Endodermal cell (in vitro differentiated cells): Measurements from ENCODE around the gene MAGI3. TPM values are rescaled to one million over a fixed set of nuclear protein-coding genes. Genes with fewer than 3 reads are reported as not detected.
"Not testable (repeated sequence)": the region's sequence is repeated elsewhere in the genome, so short reads cannot be mapped to it uniquely, and the experiment has no call there.

Source experiments
- DNase-seq: peaks from one replicate; pipeline ENCODE4 v3.0.0-alpha.2; 2017
- H3K27ac ChIP-seq: 2 replicates; pipeline ENCODE4 v1.5.1; 2013; ENCODE audit warnings: mild to moderate bottlenecking, low read depth, low read length, moderate library complexity
- H3K27me3 ChIP-seq: 2 replicates; pipeline ENCODE4 v1.6.1; 2013; ENCODE audit warnings: mild to moderate bottlenecking, low read length, moderate library complexity; ENCODE audit not compliant: insufficient read depth, control insufficient read depth, poor library complexity, severe bottlenecking
- H3K36me3 ChIP-seq: 2 replicates; pipeline ENCODE4 v1.7.0; 2013; ENCODE audit warnings: mild to moderate bottlenecking, low read length, moderate library complexity; ENCODE audit not compliant: control insufficient read depth, insufficient read depth
- H3K4me1 ChIP-seq: one replicate; pipeline ENCODE4 v1.7.0; 2013; ENCODE audit warnings: low read length; ENCODE audit not compliant: control insufficient read depth, insufficient read depth
- H3K4me3 ChIP-seq: 2 replicates; pipeline ENCODE4 v1.5.1; 2013; ENCODE audit warnings: mild to moderate bottlenecking, low read length, moderate library complexity
- H3K9ac ChIP-seq: 2 replicates; pipeline ENCODE4 v1.6.1; 2013; ENCODE audit warnings: mild to moderate bottlenecking, low read length, moderate library complexity; ENCODE audit not compliant: poor library complexity, severe bottlenecking; ENCODE audit errors: extremely low read depth
- H3K9me3 ChIP-seq: 2 replicates; pipeline ENCODE4 v1.6.1; 2013; ENCODE audit warnings: mild to moderate bottlenecking, low read length, moderate library complexity; ENCODE audit not compliant: control insufficient read depth
- H3K27ac Mint-ChIP-seq: 2 replicates; pipeline ENCODE4 v1.8.0; 2020; ENCODE audit warnings: mixed read lengths
- H3K27me3 Mint-ChIP-seq: 2 replicates; pipeline ENCODE4 v1.8.0; 2021; ENCODE audit warnings: mild to moderate bottlenecking, mixed read lengths; ENCODE audit not compliant: insufficient read depth
- H3K36me3 Mint-ChIP-seq: 2 replicates; pipeline ENCODE4 v1.8.0; 2020; ENCODE audit warnings: low read depth, mixed read lengths
- H3K4me1 Mint-ChIP-seq: 2 replicates; pipeline ENCODE4 v1.8.0; 2020; ENCODE audit warnings: mixed read lengths
- H3K4me3 Mint-ChIP-seq: 2 replicates; pipeline ENCODE4 v1.8.0; 2020; ENCODE audit warnings: mild to moderate bottlenecking, moderate library complexity, mixed read lengths
- H3K9me3 Mint-ChIP-seq: 2 replicates; pipeline ENCODE4 v1.8.0; 2020; ENCODE audit warnings: mild to moderate bottlenecking, mixed read lengths
- CTCF ChIP-seq: fragments of 200-600 bp; sonication (generic); conservative IDR thresholded peaks from 2 replicates; pipeline ENCODE4 v1.5.0; 2021; ENCODE audit warnings: antibody characterized with exemption, mild to moderate bottlenecking
- WGBS, 2 experiments: methylation state at CpG; one replicate each; pipeline versions ENCODE4 v1.1.5 to v1.1.7; 2013; ENCODE audit warnings: missing lambda C conversion rate in 2 of 2, mixed read lengths in 1 of 2; ENCODE audit not compliant: insufficient coverage in 1 of 2, insufficient read length in 1 of 2; 5-methylcytosine and 5-hydroxymethylcytosine counted together
- total RNA-seq, 2 donors: library from RNA; stranded (reverse); fragmentation: NEBNext Ultra II Directional in 1 of 2; extraction: Animal tissue kit (Norgen Biotek cat#: 25700) in 1 of 2; gene quantifications; 2 replicates in 1 of 2; 3 replicates in 1 of 2; pipeline ENCODE4 v1.2.1, GENCODE V29; 2021

MAGI3 gene
- total RNA-seq, 2 donors from 2014 or later = 27.1 to 27.4 TPM

DNA sequence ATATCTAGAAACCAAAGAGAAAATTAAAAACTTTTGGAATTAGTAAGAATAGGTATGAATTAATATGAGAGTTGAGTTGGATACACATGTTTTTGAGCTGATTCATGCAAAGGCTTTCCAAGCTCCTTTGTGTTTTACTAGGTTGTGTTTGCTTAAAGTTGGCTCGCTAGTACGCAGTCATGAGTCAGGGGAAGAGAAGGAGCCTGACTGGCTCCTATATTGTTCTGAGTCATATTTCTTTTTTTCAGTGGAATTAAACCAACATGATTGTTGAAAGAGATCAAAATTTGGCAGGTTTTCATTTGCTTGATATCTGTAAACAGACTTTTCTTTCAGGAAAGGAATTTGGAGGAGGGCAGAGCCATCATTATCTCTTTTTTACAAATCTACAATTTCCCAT is 66.7 kb downstream of the MAGI3 start:
- Histone ChIP-seq H3K27ac (no peak overlapping the region), H3K27me3 (no peaks in the 10 kb centered on the region), H3K9me3 (peaks cover 9% of the 10 kb centered on the region), H3K36me3 (peaks cover 13% of the 10 kb centered on the region), H3K4me1 (no peaks in the 10 kb centered on the region), H3K9ac (no peak overlapping the region), H3K4me3 (no peak overlapping the region)
- Mint-ChIP-seq H3K4me1 (peaks cover 16% of the 10 kb centered on the region), H3K9me3 (peaks cover 8% of the 10 kb centered on the region), H3K27ac (peak overlapping the region; percentile 36), H3K27me3 (no peaks in the 10 kb centered on the region), H3K4me3 (no peak overlapping the region), H3K36me3 (peaks cover 12% of the 10 kb centered on the region)
- DNase-seq = no peak
- 91 to 100% methylated on average over 1 to 2 of the region's 2 CpGs for WGBS, 2 experiments
- no peak for TF ChIP-seq CTCF

- H3K9me3 ChIP-seq = peaks cover 14% of the 10 kb centered on the region
- H3K36me3 Mint-ChIP-seq = peaks cover 12% of the 10 kb centered on the region
- H3K27ac ChIP-seq = no peak overlapping the region
- no peaks in the 10 kb centered on the region for H3K27me3 ChIP-seq
- H3K4me1 Mint-ChIP-seq = peaks cover 8% of the 10 kb centered on the region
- H3K36me3 ChIP-seq = peaks cover 13% of the 10 kb centered on the region
- H3K27me3 Mint-ChIP-seq = no peaks in the 10 kb centered on the region
- DNase-seq = no peak
- no peak overlapping the region for H3K4me3 ChIP-seq
- no peak for TF ChIP-seq CTCF
- no peak overlapping the region for H3K9ac ChIP-seq
- H3K4me3 Mint-ChIP-seq = no peak overlapping the region
- no peaks in the 10 kb centered on the region for H3K4me1 ChIP-seq
- peaks cover 8% of the 10 kb centered on the region for H3K9me3 Mint-ChIP-seq
- H3K27ac Mint-ChIP-seq = no peak overlapping the region
Measured at GRCh38 chr1:113459279-113459678, 69.0 kb downstream of the MAGI3 start.

DNA sequence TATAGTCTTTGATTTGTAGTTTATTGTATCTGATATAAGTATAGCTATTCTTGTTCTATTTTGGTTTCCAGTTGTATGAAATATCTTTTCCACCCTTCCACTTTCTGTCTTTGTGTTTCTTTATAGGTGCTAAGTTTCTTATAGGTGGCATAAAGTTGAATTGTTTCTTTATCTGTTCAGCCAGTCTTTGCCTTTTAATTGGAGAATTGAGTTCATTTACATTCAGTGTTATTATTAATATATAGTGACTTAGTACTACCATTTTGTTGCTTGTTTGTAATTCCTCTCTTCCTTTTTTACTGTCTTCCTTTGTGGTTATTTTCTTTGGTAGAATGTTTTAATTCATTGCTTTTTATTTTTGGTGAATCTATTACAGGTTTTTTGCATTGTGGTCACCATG is 77.7 kb downstream of the MAGI3 start:
- no peak for DNase-seq
- Mint-ChIP-seq H3K4me1 (no peaks in the 10 kb centered on the region), H3K27ac (no peak overlapping the region), H3K27me3 (no peaks in the 10 kb centered on the region), H3K36me3 (peaks cover 14% of the 10 kb centered on the region), H3K4me3 (no peak overlapping the region), H3K9me3 (peaks cover 17% of the 10 kb centered on the region)
- no peak overlapping the region for H3K9ac ChIP-seq
- H3K4me3 ChIP-seq = no peak overlapping the region
- H3K27me3 ChIP-seq = no peaks in the 10 kb centered on the region
- H3K4me1 ChIP-seq = no peaks in the 10 kb centered on the region
- TF ChIP-seq CTCF = no peak
- H3K27ac ChIP-seq = no peak overlapping the region
- H3K9me3 ChIP-seq = peaks cover 22% of the 10 kb centered on the region
- no peaks in the 10 kb centered on the region for H3K36me3 ChIP-seq

- not testable (repeated sequence) for H3K4me1 ChIP-seq, H3K4me3 ChIP-seq, H3K27ac ChIP-seq, H3K27me3 ChIP-seq, H3K9ac ChIP-seq, H3K27me3 Mint-ChIP-seq, DNase-seq, H3K4me3 Mint-ChIP-seq, H3K27ac Mint-ChIP-seq, H3K4me1 Mint-ChIP-seq, H3K36me3 ChIP-seq
- Mint-ChIP-seq H3K36me3 (peaks cover 20% of the 10 kb centered on the region), H3K9me3 (peaks cover 41% of the 10 kb centered on the region)
- H3K9me3 ChIP-seq = peaks cover 24% of the 10 kb centered on the region
- WGBS, 2 experiments = 91 to 93% methylated on average over 5 to 10 of the region's 10 CpGs
Measured at GRCh38 chr1:113478427-113479195, 88.3 kb downstream of the MAGI3 start.
